GM23338 (cell line): Measurements from ENCODE around the gene RELN.

ENCODE experiments used
- CTCF ChIP-seq, 2 experiments: fragments of 200-600 bp in 1 of 2; sonication (generic) in 1 of 2; conservative IDR thresholded peaks; 2 replicates each; pipeline versions ENCODE4 v1.5.1 to v1.6.1; 2016 to 2017; ENCODE audit warnings: antibody characterized with exemption in 2 of 2, low read depth in 2 of 2, mild to moderate bottlenecking in 2 of 2, moderate library complexity in 1 of 2
- EZH2 ChIP-seq: fragments of 200-600 bp; sonication (generic); IDR thresholded peaks from one replicate; pipeline ENCODE4 v1.8.0; 2017; ENCODE audit warnings: antibody characterized with exemption, mild to moderate bottlenecking, low read depth; ENCODE audit not compliant: unreplicated experiment
- JUNB ChIP-seq: IDR thresholded peaks from one replicate; pipeline ENCODE4 v1.6.1; 2016; ENCODE audit warnings: antibody characterized with exemption; ENCODE audit not compliant: unreplicated experiment
- POLR2AphosphoS5 ChIP-seq: IDR thresholded peaks from 2 replicates; pipeline ENCODE4 v1.6.1; 2016; ENCODE audit warnings: antibody characterized with exemption, low read depth
- REST ChIP-seq: IDR thresholded peaks from one replicate; pipeline ENCODE4 v1.6.1; 2018; ENCODE audit warnings: antibody characterized with exemption; ENCODE audit not compliant: unreplicated experiment

GRCh38 chr7:103719070-103719469, 270.4 kb downstream of the RELN start:
- TF ChIP-seq CTCF (conservative IDR thresholded peaks at IDR 0.05; ENCODE audit: low read depth in 2 of 2) (no peak), REST (no peak), JUNB (no peak), EZH2 (no peak), POLR2AphosphoS5 (no peak)
